ENCODE data around the gene NTSR1.

The NTSR1 gene

GRCh38 chr20:62792182-62792939 is 83.7 kb downstream of the NTSR1 start:
- DNase-seq: no peak

GRCh38 chr20:62792940-62793756 is 84.5 kb downstream of the NTSR1 start:
- DNase-seq: no peak

- no peak for DNase-seq
Observed at GRCh38 chr20:62793757-62794006, 85.0 kb downstream of the NTSR1 start.

- DNase-seq: peak; percentile 92
Observed at GRCh38 chr20:62794007-62794724, 85.5 kb downstream of the NTSR1 start.

- peak; percentile 58 for DNase-seq
Observed at GRCh38 chr20:62795023-62795761, 86.6 kb downstream of the NTSR1 start.

- no peak for DNase-seq
Observed at GRCh38 chr20:62796699-62797491, 88.3 kb downstream of the NTSR1 start.

GRCh38 chr20:62797671-62798532 is 89.3 kb downstream of the NTSR1 start:
- no peak for DNase-seq

GRCh38 chr20:62799036-62799435 is 90.4 kb downstream of the NTSR1 start:
- DNase-seq: no peak

GRCh38 chr20:62799459-62799858 is 90.8 kb downstream of the NTSR1 start:
- DNase-seq: no peak

- no peak for DNase-seq
Observed at GRCh38 chr20:62799873-62800272, 91.2 kb downstream of the NTSR1 start.

- no peak for DNase-seq
Observed at GRCh38 chr20:62800314-62801259, 92.0 kb downstream of the NTSR1 start.

GRCh38 chr20:62801284-62802010 is 92.8 kb downstream of the NTSR1 start:
- no peak for DNase-seq

- DNase-seq: no peak
Observed at GRCh38 chr20:62802026-62802712, 93.5 kb downstream of the NTSR1 start.

- DNase-seq: no peak
Observed at GRCh38 chr20:62804021-62804626, 95.5 kb downstream of the NTSR1 start.

- peak; percentile 53 for DNase-seq
Observed at GRCh38 chr20:62804627-62805154, 96.1 kb downstream of the NTSR1 start, which contains the start of gene OGFR. OGFR (plus strand) TSS chr20:62804835; CDS start chr20:62804860, 25 bp downstream.

- DNase-seq: no peak
Observed at GRCh38 chr20:62805155-62805710, 96.6 kb downstream of the NTSR1 start.

GRCh38 chr20:62805711-62806382 is 97.2 kb downstream of the NTSR1 start:
- no peak for DNase-seq

Data from KG1 (cell line).